SW 1271 (cell line): ENCODE data around the gene TMED7.

Source experiments
- DNase-seq, 2 experiments: peaks; one replicate each; lab custom pipeline; 2025; lab: John Stamatoyannopoulos, UW

The TMED7 gene

GRCh38 chr5:115580941-115581340 is 44.9 kb downstream of the TMED7 start:
- no peak for DNase-seq

- no peak for DNase-seq
These were observed 46.1 kb downstream of the TMED7 start for GRCh38 chr5:115579747-115580173.

GRCh38 chr5:115579216-115579615 is 46.6 kb downstream of the TMED7 start:
- no peak for DNase-seq

DNA sequence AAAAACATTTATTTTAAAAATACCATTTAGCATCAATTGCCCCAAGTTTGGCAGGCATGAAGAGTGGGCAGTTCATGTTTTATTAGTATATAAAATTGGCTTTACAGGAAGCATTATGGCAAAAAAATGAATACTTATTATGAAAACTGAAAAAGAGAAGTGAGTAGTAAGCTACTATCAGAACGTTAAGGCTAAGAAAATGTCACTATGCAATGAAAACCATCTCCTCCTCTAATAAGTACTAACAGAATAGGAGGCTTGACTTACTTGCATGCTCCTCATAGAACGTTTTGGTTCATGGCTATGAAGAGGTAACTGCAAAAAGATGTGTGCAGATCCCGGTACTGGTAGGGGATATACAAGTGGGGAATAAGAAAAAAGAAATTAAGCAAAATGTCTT is 47.2 kb downstream of the TMED7 start:
- no peak for DNase-seq

DNA sequence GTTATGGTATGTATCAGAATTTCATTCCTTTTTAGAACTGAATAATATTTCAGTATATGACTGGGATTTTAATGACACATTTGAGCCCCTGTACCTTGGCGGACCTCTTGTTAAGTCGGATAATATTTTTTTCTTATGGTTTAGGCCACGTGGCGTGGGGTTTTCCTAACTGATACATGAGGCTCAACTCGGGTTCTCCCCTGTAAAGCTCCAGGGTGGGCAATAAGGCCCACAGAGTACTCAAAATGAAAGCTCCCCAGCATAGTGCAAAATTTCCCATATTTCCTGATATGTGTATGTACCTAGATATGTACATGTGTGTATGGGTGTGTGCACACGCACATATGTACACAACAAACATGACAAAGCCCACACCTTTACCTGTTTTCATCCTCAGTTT is 48.1 kb downstream of the TMED7 start:
- no peak for DNase-seq

DNA sequence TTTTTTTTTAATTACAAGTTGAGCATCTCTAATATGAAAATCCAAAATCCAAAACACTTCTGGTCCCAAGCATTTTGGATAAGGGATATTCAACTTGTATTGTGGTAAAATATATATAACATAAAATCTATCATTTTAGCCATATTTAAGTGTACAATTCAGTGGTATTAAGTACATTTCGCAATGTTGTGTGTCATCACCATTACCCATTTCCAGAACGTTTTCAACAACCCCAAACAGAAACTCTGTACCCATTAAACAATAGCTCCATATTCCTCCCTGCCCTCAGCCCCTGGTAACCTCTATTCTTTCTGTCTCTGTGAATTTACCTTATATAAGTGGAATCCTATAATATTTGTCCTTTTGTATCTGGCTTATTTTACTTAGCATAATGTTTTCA is 48.5 kb downstream of the TMED7 start:
- DNase-seq, result no peak

GRCh38 chr5:115575167-115576070 is 50.4 kb downstream of the TMED7 start:
- DNase-seq, result peak in 1 of 2 experiments; percentile 26

DNA sequence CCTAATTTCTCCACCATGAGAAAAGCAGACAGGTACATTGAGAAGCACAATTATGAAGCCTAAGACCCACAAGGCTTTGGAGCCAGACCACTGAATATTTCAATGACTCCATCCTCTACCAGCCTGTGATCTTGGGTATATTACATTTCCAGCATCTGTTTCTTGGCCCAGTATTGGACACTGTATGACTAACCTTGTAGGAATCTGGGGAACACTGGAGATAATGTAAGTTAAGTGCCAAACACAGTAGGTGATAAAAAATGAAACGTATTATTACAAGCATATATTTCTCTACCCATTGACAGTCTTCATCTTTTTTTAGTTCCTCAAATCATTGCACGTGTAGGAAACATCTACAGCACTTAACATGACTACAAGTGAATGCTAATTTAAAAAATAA is 52.7 kb downstream of the TMED7 start:
- DNase-seq, result peak in 1 of 2 experiments; percentile 19

DNA sequence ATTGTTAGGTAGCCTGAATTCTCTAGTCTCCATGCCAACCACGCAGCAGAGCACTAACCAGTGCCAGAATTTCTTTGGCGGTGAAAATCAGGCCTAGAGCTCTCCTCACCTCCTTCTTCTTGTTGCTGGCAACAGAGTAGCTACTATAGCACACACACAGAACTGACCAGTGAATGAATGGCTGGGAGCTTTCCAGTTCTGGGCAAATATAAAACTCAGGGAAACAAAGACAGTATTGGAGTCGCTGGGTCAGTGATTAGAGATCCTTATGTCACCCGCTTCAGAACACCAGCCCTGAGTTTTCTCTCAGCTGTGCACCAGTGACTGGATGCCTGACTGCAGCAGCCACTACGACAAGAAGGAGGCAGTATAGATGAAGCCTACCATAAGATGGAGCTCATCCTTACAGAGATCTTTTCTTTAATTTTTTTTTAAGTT is 54.4 kb downstream of the TMED7 start:
- DNase-seq, result no peak

DNA sequence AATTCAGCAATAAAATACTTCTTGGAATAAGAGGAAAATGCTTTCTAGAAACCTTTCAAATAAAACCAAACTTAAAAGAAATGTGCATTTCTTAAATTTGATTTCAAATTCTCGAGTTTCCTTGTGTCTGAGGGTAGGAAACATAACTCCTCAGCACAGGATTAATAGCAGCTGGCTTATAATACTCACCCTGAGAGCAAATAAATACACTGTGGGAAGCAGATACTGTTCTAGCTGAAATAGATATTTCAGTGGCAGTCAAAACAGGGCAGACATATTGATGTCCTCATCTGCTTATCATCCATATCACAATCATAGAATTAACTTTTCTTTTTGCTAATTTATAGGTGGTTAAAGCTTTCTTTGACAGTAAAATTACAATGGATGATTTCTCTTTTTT is 57.2 kb downstream of the TMED7 start:
- no peak for DNase-seq

- no peak for DNase-seq
These were observed 60.6 kb downstream of the TMED7 start for GRCh38 chr5:115565233-115565632.
